Skeletal muscle cell (primary cell): Measurements from ENCODE around the gene PROM1.

ENCODE experiments used
- DNase-seq: peaks from one replicate; pipeline ENCODE4 v3.0.0-alpha.2; 2010; ENCODE audit warnings: low read depth
- H3K4me3 ChIP-seq: 2 replicates; pipeline ENCODE4 v1.5.1; 2011; ENCODE audit warnings: low read depth, mild to moderate bottlenecking, control low read depth, low read length, moderate library complexity

Gene PROM1

GRCh38 chr4:15963576-15963975 lies 120.2 kb downstream of the PROM1 start:
- no peak for DNase-seq
- H3K4me3 ChIP-seq, result no peak overlapping the region

GRCh38 chr4:15963001-15963451 lies 120.8 kb downstream of the PROM1 start, which contains the start of gene FGFBP2:
FGFBP2 (minus strand) TSS chr4:15963175; CDS start chr4:15963129, 46 bp downstream.
- DNase-seq, result no peak
- H3K4me3 ChIP-seq, result no peak within 1 kb of the TSS

DNA sequence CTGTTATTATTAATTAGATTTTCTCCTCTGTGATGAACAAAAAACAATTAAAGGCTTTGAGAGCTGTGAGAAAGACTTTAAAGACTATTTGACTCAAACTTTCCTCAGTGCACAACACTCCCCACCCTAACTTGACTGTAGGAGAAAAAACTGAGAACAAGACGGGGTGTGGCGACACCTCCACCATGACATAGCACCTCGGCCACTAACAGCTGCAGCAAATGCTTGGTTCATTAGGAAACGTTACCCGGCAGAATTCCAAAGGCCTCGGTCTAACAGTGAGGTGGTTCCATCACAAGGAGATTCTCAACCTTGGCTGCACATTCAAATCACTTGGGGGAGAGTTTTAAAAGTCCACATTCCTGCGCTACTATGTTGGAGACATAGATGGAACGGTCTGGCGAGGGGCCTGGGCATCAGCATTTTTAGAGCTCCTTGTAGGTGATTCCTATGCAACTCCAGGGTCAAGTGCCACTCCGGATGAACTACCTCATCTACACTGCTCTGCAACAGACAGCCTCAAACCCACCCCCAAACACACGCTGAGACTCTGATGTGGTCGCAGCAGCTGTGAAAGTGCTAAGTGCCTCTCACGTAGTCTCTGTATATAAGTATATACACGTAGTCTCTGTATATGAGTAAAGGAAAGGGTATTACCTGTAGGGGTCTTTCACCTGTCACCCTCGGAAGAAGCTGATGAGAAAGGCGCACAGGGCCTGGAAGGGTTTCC lies 121.9 kb downstream of the PROM1 start:
- no peak overlapping the region for H3K4me3 ChIP-seq
- DNase-seq, result no peak

GRCh38 chr4:15958562-15958961 lies 125.3 kb downstream of the PROM1 start:
- no peak overlapping the region for H3K4me3 ChIP-seq
- DNase-seq, result no peak

DNA sequence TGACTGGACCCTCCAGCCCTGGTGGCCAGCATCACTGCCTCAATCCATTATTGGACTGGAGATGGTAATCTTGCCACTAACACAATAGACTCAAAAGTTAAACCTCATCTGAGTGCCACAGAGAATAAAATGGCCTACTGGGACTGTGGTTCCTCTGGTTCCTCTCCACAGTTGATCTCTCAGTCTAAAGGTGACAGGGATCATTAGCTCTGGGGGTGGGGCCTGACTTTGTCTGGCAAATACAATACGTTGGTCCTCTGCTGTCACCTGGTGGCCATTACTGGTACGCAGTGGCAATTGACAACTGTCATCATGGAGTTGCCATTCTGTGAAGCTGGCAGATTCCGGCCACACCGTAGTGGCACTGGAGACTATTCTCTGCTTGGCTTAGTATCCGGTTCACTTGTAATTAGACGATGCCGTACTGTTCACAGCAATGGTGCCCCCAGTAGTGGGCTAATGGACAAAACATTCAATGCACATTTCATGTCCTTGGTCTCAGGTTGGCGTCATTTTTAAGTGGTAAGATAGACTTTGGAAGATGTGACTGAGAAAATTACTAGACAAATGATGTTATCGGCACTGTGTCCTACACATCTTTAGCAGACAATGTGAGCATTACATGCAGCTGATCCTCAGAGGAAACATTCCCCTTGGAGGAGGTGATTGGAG lies 127.5 kb downstream of the PROM1 start:
- no peak for DNase-seq
- H3K4me3 ChIP-seq, result no peak overlapping the region

- no peak for DNase-seq
- no peak overlapping the region for H3K4me3 ChIP-seq
Observed at GRCh38 chr4:15955670-15956069, 128.2 kb downstream of the PROM1 start.

GRCh38 chr4:15953625-15954024 lies 130.2 kb downstream of the PROM1 start:
- H3K4me3 ChIP-seq, result no peak overlapping the region
- DNase-seq, result no peak

DNA sequence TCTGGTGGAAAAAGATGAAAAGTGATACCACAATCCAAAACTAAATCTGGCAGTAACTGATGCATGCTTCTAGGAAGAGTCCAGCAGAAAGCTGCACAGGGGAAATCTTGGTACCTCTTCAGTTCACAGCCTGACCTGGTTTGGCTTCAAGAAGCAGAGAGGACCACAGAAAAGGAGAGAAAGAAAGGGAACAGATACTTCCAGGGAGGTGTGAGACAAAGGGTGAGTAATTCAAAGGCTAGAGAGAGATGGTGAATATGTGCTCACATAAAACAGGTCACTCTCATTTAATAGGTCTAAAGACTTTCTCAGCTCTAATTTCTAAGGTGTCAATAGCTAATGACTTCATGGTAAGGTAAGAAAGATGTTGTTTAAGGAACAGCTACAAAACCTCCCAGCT lies 132.0 kb downstream of the PROM1 start:
- H3K4me3 ChIP-seq, result no peak overlapping the region

DNA sequence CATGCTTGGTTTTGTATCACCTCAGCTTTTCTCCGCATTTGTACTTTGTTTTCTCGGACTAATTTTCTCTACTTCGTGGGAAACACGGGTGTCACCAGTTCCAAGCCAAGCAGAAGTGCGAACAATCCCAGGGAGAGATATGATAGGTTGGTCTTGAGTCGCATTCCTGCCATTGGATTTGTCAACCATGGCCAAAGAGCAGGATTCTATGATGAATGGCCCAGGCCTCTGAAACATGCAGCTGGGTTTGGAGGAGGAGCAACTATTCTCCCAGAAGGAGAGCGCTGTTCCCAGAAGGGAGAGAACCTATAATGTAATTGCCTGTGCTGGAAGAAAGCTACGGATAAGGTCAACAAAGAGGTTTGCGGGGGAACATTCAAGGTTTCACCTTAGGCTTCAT lies 135.0 kb downstream of the PROM1 start:
- no peak for DNase-seq
- H3K4me3 ChIP-seq, result no peak overlapping the region

More for the DNA sequence above, 132.0 kb downstream of the PROM1 start:
- DNase-seq, result no peak

DNA sequence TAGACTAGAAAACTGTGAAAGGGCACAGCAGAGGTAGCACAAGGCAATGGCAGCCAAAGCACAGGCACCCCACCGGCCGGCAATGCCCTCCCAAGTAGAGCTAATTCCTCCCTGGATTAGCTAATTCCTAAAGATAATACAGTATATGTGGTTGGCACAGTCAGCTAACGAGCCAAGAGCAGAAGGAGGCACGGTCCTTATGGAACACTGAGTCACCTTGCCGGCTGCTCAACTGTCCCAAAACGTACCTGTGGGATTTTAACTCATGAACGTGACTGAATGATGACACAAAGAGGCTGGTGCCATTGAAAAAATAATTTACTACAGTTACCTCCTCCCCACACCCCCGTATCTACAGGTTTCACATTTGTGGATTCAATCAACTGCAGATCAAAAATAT lies 136.1 kb downstream of the PROM1 start:
- no peak overlapping the region for H3K4me3 ChIP-seq
- no peak for DNase-seq

DNA sequence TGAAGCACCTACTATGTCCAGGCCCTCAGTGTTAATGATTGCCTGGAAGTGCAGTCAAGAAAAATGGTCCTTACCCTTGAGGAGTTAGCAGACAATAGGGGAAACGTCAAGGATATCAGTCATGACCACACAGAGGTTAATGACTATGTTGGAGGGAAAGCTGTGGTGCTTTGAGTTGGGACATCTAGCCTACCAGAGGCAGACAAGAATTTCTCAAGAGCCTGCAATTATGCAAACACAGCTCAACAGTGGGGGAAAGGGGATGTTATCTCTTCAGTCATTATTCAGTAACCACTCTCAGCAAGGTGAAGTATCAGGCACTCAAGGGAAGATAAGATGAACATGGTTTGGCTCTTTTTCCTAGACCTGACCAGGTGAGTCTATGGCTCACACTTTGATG lies 138.3 kb downstream of the PROM1 start:
- no peak for DNase-seq
- no peak overlapping the region for H3K4me3 ChIP-seq

- DNase-seq, result no peak
- H3K4me3 ChIP-seq, result no peak overlapping the region
Observed at GRCh38 chr4:15944895-15945294, 138.9 kb downstream of the PROM1 start.

GRCh38 chr4:15942283-15942682 lies 141.5 kb downstream of the PROM1 start:
- no peak overlapping the region for H3K4me3 ChIP-seq
- no peak for DNase-seq

DNA sequence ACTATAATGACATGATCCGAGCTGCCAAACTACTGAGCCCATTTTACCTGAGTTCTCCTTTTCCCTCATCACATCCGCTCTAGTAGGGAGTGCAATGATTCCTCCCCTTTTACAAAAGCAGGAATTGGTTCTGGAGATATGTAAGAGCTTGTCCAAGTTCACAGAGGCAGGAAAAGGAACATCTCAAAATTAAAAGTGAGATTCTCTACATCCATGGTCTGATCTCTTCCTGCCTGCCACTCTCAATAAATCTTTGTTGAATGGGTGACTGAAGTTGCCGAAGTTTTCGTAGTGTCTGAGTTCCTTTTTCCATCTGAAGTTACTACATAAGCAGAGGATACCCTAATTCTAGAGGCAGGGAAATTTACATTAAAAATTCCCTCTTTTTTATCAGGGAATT lies 145.2 kb downstream of the PROM1 start, which contains the start of gene FGFBP1:
TSS of gene FGFBP1 (minus strand) at position 101 of the 400 bp plus-strand sequence. CDS start 2,108 bp downstream, outside the sequence.
- no peak for DNase-seq

DNA sequence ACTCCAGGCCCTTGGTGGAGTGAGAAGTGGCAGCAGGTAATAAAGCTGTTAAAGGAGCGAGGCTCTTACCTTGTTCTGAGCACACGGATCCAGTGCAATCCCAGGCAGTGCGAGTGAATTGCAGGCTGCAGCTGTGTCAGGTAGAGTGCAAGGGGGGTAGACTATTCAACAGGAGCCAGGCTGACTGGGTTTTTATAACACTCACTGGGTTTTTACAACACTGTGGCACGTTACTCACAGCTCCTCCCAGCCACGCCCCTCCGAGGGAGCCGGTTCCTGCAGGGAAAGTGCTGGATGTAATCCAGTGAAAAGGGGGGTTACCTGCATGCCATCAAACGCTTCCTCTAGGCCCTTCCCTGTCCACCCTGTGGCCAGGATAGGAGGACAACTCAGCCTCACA lies 145.6 kb downstream of the PROM1 start:
- DNase-seq, result no peak
- H3K4me3 ChIP-seq, result no peak overlapping the region

More for the DNA sequence above, 145.2 kb downstream of the PROM1 start, which contains the start of gene FGFBP1:
- H3K4me3 ChIP-seq, result no peak within 1 kb of the TSS

- no peak overlapping the region for H3K4me3 ChIP-seq
- no peak for DNase-seq
Observed at GRCh38 chr4:15936495-15936894, 147.3 kb downstream of the PROM1 start.

DNA sequence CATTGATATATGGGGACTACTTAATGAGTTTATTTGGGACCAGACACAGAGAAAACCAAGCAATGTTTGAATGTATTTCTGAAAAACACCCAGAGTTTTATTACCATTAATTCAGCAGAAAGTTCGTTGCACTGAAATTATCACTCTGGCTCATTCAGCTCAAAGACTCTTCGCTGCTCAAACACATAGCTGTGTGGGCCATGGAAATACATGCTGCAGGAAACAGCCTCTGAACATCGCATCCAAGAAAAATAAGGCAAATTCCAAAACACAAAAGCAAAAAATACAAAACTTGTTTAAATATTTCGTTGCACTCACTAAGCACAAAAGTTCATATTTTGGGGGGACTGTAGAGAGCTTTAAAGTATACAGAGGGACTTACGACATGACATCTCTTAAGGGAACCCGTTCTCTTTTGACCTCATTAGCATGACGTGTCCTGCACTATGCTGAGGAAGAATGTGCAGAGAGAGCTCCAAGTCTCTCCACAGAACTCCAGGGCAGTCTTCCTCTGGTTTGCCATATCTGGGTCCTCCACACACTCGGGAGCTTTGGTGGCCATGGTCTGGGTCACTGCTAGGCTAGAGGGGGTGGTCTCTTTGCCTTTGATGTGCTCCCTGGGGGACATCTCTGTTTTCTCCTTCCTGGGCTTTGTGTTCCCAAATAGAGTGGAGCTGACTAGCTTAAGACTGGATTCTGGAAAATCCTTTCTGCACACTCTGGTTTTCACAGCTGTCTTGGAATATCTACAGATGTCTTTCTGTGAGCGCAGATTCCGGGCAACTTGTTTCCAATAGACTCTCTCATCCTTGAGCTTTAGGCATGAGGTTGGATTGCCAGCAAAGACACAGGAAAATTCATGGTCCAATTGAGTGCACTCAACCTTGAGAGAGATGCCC lies 148.1 kb downstream of the PROM1 start:
- DNase-seq, result no peak
- H3K4me3 ChIP-seq, result no peak overlapping the region

DNA sequence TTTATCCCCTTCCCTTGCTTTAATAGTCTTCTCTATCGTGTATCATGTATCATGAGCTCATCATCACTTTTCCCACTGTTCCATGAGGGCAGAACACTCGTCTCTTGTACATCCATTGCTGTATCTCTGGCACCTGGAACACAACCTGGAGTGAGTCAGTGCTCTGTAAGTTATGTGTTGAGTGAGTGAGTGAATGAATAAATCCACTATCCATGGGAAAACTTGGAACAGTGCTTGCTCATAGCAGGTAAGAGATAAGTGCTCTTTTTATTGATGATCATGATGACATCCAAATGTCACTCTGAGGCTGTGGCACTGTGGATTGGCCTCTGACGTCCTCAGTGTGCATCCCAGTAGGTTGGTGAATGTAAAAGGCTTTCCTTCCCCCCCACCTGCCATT lies 149.6 kb downstream of the PROM1 start:
- no peak overlapping the region for H3K4me3 ChIP-seq
- no peak for DNase-seq

GRCh38 chr4:15931451-15932210 lies 152.2 kb downstream of the PROM1 start:
- H3K4me3 ChIP-seq, result no peak overlapping the region
- no peak for DNase-seq
